GM19240 (cell line): ENCODE results near the gene CDKL5.

Experiments
- DNase-seq: peaks from one replicate; pipeline ENCODE4 v3.0.0; 2011; ENCODE audit warnings: low spot score; ENCODE audit not compliant: insufficient read length

CDKL5 gene

DNA sequence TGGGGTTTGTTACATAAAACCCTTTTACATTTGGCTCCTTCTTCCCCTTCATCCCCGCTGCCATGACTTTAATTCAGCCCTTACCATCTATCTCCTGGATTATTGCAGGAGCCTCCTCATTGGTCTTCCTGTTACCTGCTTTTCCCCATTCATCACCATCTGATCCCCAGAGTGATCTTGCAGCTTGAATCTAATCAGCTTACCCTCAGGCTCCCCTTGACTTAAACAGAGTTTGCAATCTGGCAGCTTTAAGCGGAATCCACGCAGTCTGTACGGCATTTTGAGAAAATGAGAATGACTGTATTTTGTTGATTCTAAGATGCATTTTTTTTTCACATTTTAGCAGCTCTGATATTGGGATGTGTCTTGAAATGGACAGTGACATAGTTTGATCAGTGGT lies 267.1 kb downstream of the CDKL5 start:
- DNase-seq, result no peak

DNA sequence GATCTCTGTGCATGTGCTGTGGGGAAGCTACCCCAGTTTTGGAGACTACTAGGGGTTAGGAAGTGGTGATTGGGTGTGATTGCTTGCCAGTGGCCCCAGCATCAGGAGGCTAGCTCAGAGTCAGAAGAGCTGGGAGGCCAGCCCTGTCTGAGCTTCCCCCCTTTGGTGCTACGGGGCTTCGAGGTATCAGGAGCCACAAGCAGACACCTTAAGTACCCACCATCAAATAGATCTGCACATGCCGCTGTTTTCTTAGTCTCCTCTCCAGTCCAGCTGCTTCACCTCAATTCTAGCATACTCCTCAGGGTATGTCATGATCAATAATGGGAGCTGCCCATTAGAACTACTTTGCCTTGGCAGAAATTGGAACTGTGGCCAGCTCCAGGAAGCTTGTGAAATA lies 271.2 kb downstream of the CDKL5 start:
- no peak for DNase-seq

DNA sequence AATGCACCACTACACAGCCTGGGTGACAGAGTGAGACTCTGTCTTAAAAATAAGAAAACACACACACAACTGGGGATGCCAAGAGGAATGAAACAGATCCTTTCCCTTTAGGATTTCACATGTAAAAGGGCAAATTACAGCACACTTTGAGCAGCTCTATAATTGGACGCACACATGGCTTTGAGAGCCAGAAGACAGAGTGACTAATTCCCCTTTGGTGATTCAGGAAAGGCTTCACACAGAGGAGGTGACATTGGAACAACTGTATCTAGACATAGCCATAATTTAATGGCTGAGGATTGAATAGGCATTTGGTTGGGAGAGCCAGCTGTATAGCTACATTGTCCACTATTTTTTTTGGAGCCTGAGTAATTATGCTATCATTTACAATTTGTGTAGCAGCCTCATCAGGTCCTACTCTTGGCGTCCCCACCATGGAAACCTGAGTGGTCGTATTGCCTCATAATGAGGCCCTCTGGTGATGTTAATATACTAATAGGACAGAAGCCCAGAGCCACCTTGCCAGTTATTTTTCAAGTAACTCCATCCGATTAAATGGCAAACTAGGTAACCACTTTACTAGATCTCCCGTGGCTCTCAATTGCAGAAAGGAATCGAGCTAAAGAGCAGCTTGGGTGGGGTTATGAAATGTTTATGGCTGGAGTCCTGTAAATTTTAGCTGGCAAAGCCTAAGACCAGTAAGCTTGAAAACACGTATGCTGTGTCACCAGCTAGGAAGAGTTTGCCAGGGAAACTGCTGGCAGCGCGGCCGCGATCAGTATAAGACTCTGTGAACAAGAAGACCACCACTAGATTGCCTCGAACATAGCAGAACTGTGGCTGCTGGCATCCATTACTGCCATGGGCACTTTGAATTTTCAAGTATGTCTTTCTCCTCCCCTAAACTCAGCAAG lies 273.6 kb downstream of the CDKL5 start:
- DNase-seq, result no peak

DNA sequence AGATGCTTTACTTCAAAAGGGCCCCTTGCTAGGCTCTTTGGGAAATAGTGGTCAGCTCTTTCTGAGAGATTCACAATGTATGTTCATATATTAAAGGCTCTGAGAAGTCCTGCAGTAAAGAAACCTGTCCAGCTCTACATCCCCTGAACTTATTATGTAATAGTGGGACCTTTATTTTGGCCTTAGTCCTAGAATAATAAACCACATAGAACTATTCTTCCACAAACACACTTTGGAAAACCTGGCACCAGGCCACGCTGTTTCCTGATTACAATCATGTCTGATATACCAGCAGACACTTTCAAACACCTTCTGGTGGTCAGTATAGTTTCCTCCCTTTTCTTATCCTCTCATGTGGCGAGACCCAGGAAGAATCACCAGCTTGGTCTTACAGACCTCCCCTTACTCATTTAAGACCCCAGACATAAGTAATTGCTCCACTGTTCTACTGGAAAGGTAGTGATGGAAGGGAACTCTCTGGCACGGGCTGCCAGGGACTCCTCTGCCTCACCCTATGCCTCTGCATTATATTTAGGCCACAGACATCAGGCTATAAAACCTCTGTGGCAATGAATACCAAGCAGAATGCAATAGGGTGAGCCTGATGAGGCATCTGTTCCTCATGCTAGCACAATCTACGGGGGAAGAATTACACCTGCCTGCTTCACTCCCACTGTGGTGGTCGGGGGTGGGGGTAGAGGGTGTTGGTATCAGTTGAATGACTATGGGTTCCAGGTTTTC lies 276.4 kb downstream of the CDKL5 start:
- DNase-seq, result no peak

DNA sequence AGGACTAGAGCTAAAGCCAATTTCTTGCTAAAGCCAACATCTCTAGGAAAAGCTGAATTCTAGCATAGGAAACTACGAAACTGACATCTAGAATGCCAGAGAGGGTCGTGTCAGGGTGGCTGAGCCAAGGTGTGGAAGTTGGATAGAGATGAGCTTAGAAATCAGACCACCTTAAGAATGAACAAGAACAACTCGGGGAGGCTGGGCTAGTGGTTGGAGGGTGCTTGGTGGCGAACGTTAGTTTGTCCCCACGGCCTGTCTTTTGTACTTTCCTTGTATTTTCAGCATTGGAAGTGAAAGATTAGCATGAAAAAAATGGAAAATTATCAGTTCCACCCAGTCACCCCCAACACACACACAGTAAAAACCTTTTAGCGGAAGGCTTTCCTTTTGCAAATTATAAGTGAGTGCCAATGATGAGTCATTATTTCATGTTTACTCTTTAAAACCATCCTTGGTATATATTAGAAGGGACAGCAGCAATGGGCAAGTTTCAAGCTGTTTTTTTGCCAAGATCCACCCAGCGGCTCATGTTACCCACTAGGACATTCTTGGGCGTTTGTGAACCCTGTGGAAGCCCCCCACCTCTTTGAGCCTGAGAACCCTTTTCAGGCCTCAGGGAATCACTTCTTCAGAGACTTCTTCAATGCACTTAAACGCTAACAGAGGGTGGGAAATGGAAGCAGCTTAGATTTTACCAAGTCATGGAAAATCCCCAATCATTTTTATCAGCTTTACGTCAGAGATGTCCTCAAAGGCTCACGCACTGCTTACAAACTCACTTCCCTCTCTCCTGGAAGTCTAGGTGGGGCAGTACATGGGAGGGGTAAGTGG lies 277.2 kb downstream of the CDKL5 start:
- no peak for DNase-seq
